GM08714 (cell line): Measurements from ENCODE around the gene CAPN1.

Experiments used
- H3K4me3 ChIP-seq: fragments of 200-500 bp; sonication (Bioruptor generic); 2 replicates; pipeline ENCODE4 v1.5.1; 2014; ENCODE audit warnings: mild to moderate bottlenecking, low read length, inconsistent platforms
- ZNF274 ChIP-seq: IDR thresholded peaks from 2 replicates; pipeline ENCODE4 v1.6.1; 2012; ENCODE audit warnings: mild to moderate bottlenecking, low read depth, low read length

CAPN1 gene

GRCh38 chr11:65213322-65214211 is 31.8 kb downstream of the CAPN1 start:
- TF ChIP-seq ZNF274 = no peak
- H3K4me3 ChIP-seq = no peak overlapping the region

- no peak for TF ChIP-seq ZNF274
- H3K4me3 ChIP-seq = no peak overlapping the region
These were observed 32.6 kb downstream of the CAPN1 start for GRCh38 chr11:65214212-65214845.

GRCh38 chr11:65215441-65216076 is 33.8 kb downstream of the CAPN1 start:
- no peak overlapping the region for H3K4me3 ChIP-seq
- TF ChIP-seq ZNF274 = no peak

DNA sequence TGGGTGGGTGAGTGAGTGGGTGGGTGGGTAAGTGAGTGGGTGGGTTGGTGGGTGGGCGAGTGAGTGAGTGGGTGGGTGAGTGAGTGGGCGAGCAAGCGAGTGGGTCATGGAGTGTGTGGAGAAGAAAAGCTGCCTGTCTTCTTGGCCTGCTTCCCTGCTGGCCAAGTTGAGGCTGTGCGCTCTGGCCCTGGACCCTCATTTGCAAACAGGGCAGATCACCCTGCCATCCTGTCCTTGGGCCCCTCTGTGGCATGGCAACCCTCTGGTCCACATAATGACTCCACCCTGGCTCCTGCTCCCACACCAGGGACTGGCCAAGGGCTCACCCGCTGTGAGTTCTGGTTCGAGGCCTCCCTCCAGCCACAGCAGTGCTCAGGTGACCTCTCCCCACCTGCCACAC is 35.1 kb downstream of the CAPN1 start:
- no peak for TF ChIP-seq ZNF274
- H3K4me3 ChIP-seq = no peak overlapping the region

DNA sequence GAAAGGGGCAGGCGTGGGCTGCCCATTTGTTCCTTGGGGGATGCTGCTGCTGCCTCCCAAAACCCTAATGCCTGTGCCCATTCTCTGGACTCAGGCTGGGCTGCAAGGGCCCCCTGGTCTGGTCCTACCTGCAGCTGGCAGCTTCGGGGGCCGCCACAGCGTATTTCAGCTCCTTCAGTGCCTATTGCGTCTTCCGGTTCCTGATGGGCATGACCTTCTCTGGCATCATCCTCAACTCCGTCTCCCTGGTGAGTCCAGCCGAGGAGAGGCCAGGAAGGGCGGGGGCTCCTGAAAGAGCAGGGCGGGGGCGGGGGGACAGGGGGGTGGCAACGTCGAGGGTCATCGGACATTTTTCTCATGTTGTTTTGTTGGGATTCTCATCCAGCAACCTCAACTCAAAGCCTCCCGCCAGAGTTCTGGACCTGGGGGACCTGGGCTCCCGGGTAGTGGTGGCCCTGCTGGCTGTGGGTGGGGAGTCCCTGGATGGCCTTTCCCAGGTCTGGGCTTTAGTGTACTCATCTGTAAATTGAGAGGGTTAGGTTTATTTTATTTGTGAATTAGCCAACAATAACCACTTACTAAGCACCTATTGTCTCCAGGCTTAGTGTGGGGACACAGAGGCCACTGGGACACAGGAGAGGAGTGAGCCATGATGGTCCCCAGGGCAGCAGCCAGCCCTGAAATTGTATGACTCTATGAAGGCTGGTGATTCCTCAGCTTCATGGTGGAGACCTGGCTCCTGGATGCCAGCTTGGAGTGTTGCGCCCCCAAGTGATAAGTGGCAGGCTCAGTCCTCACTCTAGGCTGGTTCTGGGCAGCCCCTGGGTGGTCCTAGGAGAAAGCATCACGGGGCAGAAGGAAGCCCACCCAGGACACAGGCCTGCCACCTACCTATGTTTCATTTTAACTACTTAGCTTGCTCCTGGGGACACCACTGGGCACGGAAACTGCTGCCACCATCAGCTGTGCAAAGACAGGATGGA is 36.0 kb downstream of the CAPN1 start:
- H3K4me3 ChIP-seq = no peak overlapping the region
- no peak for TF ChIP-seq ZNF274

DNA sequence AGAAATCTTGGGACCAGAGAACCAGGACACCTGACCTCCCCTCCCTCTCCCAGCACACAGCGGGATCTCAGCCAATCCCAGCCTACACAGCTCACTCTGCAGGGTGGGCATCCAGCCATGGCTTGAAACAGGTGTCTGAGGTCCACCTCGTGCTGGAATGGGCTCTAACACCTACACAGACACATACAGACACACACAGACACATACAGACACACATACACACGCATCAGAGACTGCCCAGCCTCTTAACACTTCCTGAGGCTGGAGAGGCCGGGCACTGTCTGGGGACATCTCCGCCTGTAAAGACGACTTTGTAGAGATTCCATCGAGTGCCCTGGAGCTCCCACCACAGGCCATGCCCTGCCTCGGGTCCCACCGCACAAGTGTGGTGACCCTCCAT is 36.7 kb downstream of the CAPN1 start:
- no peak for TF ChIP-seq ZNF274
- no peak overlapping the region for H3K4me3 ChIP-seq

- TF ChIP-seq ZNF274 = no peak
These were observed 38.1 kb downstream of the CAPN1 start for GRCh38 chr11:65219930-65220213.

GRCh38 chr11:65221026-65221425 is 39.3 kb downstream of the CAPN1 start:
- no peak overlapping the region for H3K4me3 ChIP-seq
- TF ChIP-seq ZNF274 = no peak

More at GRCh38 chr11:65219930-65220213, 38.1 kb downstream of the CAPN1 start:
- no peak overlapping the region for H3K4me3 ChIP-seq

DNA sequence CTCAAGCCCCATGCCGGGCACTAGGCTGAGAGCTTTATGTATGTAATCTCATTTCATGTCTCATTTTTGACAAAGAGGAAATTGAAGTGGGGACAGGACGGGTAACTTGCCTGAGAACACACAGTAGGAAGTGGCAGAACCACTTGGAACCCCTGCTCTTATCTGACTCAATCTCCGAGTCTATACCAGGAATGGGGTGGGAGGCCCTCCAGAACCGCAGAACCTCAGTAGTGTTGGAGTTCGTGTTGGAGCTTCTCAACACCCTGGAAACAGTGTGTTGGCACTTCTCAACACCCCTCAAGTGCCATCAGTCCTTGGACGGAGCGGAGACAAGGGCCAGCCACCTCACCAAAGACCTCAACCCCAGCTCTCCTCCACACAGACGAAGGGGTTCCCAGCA is 41.3 kb downstream of the CAPN1 start:
- no peak for TF ChIP-seq ZNF274
- no peak overlapping the region for H3K4me3 ChIP-seq

GRCh38 chr11:65224930-65225278 is 43.2 kb downstream of the CAPN1 start:
- no peak for TF ChIP-seq ZNF274
- no peak overlapping the region for H3K4me3 ChIP-seq

- peak overlapping the region; percentile 37; the same call in 1 of the 2 replicates for H3K4me3 ChIP-seq
- no peak for TF ChIP-seq ZNF274
These were observed 43.8 kb downstream of the CAPN1 start for GRCh38 chr11:65225279-65226102.

GRCh38 chr11:65226103-65226442 is 44.3 kb downstream of the CAPN1 start:
- no peak for TF ChIP-seq ZNF274
- H3K4me3 ChIP-seq = peak overlapping the region; percentile 37; the same call in 1 of the 2 replicates

DNA sequence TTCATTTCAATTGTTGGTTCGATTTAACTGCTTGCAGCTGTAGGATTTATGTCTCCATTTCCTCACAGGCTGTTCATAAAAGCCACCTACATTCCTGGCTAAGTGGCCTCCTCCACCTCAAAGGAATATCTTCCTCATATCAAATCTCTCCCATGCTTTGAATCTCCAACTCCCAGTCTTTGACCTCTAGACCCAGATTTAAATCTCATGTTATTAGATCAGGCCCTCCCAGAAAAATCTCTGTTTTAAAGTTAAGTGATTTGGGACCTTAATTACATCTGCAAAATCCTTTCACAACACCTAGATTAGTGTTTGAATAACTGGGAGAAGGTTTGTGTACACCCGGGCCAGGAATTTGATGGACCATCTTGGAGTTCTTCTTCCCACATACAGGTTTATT is 46.2 kb downstream of the CAPN1 start:
- no peak overlapping the region for H3K4me3 ChIP-seq
- no peak for TF ChIP-seq ZNF274
